K562 (cell line): Measurements from ENCODE around the gene SS18L1. TPM values are rescaled to one million over a fixed set of nuclear protein-coding genes. Genes with fewer than 3 reads are reported as not detected.

Experiments
- ATAC-seq: fragments of 200-7000 bp; cut with Tn5 transposase; 3 replicates; pipeline ENCODE4 v1.9.1; 2020; ENCODE audit warnings: moderate library complexity
- BruUV-seq: library from RNA; stranded (reverse); fragments of 400-500 nt; replicated peaks from 2 replicates; lab custom pipeline; 2021; lab: Mats Ljungman, UMichigan
- CTCF ChIA-PET: fragments of 300-600 bp; formaldehyde crosslinking; extraction: SDS; loops from one replicate; lab custom pipeline; 2021; ENCODE audit warnings: low intra/inter-chr PET ratio; lab: Yijun Ruan, JAX
- POLR2A ChIA-PET: fragments of 300-600, 350-650 bp; sonication (Branson Sonifier 250); formaldehyde crosslinking; extraction: SDS; loops from one replicate; lab custom pipeline; 2021; ENCODE audit warnings: antibody characterized with exemption, inconsistent platforms; lab: Yijun Ruan, JAX
- DNase-seq, 4 experiments: peaks; one replicate each; pipeline versions ENCODE4 v3.0.0 to v3.0.0-alpha.2; 2011 to 2018; ENCODE audit warnings: low spot score in 3 of 4, mixed read lengths in 3 of 4; ENCODE audit errors: extremely low read depth in 1 of 4
- FAIRE-seq: peaks from 2 replicates; lab custom pipeline; 2011; peaks lifted over from hg19 to GRCh38; lab: Jason Lieb, UNC
- H2AFZ ChIP-seq: 2 replicates; pipeline ENCODE4 v1.6.0; 2011; ENCODE audit warnings: low read depth, low read length, control low read depth, inconsistent platforms
- H3K27ac ChIP-seq: fragments of 200-600 bp; 3 replicates; pipeline ENCODE4 v1.8.0; 2011; ENCODE audit warnings: low read depth, mild to moderate bottlenecking, control low read depth, inconsistent platforms, low read length, moderate library complexity, mixed read lengths; ENCODE audit errors: extremely low read depth
- H3K27me3 ChIP-seq, 2 experiments: fragments of 300-600 bp in 1 of 2; 2 replicates in 1 of 2; 3 replicates in 1 of 2; pipeline versions ENCODE4 v1.6.0 to v1.8.0; 2011; ENCODE audit warnings: inconsistent platforms in 2 of 2, low read length in 2 of 2, mild to moderate bottlenecking in 1 of 2, mixed read lengths in 1 of 2, moderate library complexity in 1 of 2; ENCODE audit not compliant: control insufficient read depth in 2 of 2, insufficient read depth in 2 of 2
- H3K36me3 ChIP-seq: fragments of 300-600 bp; 3 replicates; pipeline ENCODE4 v1.8.0; 2011; ENCODE audit warnings: mild to moderate bottlenecking, low read length, inconsistent platforms; ENCODE audit not compliant: control insufficient read depth, insufficient read depth
- H3K4me1 ChIP-seq, 2 experiments: fragments of 200-600 bp in 1 of 2; replicated peaks in 1 of 2; 2 replicates in 1 of 2; 3 replicates in 1 of 2; pipeline versions ENCODE4 v1.5.1 to v1.8.0; 2011; ENCODE audit warnings: inconsistent platforms in 2 of 2, low read length in 2 of 2, mild to moderate bottlenecking in 1 of 2, mixed read lengths in 1 of 2, moderate library complexity in 1 of 2; ENCODE audit not compliant: control insufficient read depth in 2 of 2, insufficient read depth in 2 of 2
- H3K4me2 ChIP-seq: 2 replicates; pipeline ENCODE4 v1.6.1; 2011; ENCODE audit warnings: low read length, control low read depth, inconsistent platforms, mixed read lengths; ENCODE audit not compliant: insufficient read depth
- H3K4me3 ChIP-seq: fragments of 200-600 bp; sonication (generic), shearing (Covaris generic); 2 replicates; pipeline ENCODE4 v1.5.1; 2016; ENCODE audit warnings: control low read depth, inconsistent platforms
- H3K79me2 ChIP-seq: fragments of 200-600 bp; 3 replicates; pipeline ENCODE4 v1.8.0; 2011; ENCODE audit warnings: low read length, inconsistent platforms; ENCODE audit not compliant: control insufficient read depth, insufficient read depth
- H3K9ac ChIP-seq, 2 experiments: 2 replicates each; pipeline versions ENCODE4 v1.6.0 to v1.6.1; 2011; ENCODE audit warnings: low read depth in 2 of 2, low read length in 2 of 2, control low read depth in 1 of 2, inconsistent platforms in 1 of 2, mild to moderate bottlenecking in 1 of 2, mixed read lengths in 1 of 2; ENCODE audit not compliant: insufficient read depth in 1 of 2
- H3K9me1 ChIP-seq: one replicate; pipeline ENCODE4 v1.6.0; 2011; ENCODE audit warnings: inconsistent platforms, mild to moderate bottlenecking, low read length, moderate library complexity; ENCODE audit not compliant: control insufficient read depth, insufficient read depth
- H3K9me3 ChIP-seq: replicated peaks from 2 replicates; pipeline ENCODE4 v1.5.1; 2011; ENCODE audit warnings: low read depth, low read length, inconsistent platforms; ENCODE audit not compliant: control insufficient read depth, insufficient read depth
- H4K20me1 ChIP-seq: replicated peaks from 2 replicates; pipeline ENCODE4 v1.6.1; 2011; ENCODE audit warnings: low read length, inconsistent platforms, mixed read lengths; ENCODE audit not compliant: control insufficient read depth, insufficient read depth
- CBFB ChIP-seq: sonication (generic); formaldehyde crosslinking; IDR thresholded peaks from 2 replicates; pipeline ENCODE4 v1.4.0; 2020; ENCODE audit warnings: mild to moderate bottlenecking, missing genetic modification reagents
- CTCF ChIP-seq, 3 experiments: IDR thresholded peaks in 2 of 3; conservative IDR thresholded peaks in 1 of 3; 2 replicates each; pipeline ENCODE4 v1.5.1; 2011 to 2012; ENCODE audit warnings: low read length in 3 of 3, mild to moderate bottlenecking in 3 of 3, control low read depth in 2 of 3, improper control_type of control experiment in 1 of 3, inconsistent platforms in 1 of 3, low read depth in 1 of 3, mixed read lengths in 1 of 3, moderate library complexity in 1 of 3; ENCODE audit not compliant: insufficient read depth in 2 of 3
- NFATC3 ChIP-seq: fragments of 450-650 bp; IDR thresholded peaks from 2 replicates; pipeline ENCODE4 v1.6.1; 2017; ENCODE audit warnings: mild to moderate bottlenecking
- RBFOX2 ChIP-seq: fragments of 200-400 bp; formaldehyde crosslinking; IDR thresholded peaks from 2 replicates; pipeline ENCODE4 v1.6.1; 2017; ENCODE audit warnings: low read depth, mild to moderate bottlenecking, low read length, moderate library complexity
- TEAD1 ChIP-seq, 2 experiments: fragments of 450-650 bp in 1 of 2; sonication (generic) in 1 of 2; formaldehyde crosslinking; IDR thresholded peaks; 2 replicates each; pipeline versions ENCODE4 v1.4.0 to v1.8.0; 2020 to 2022; ENCODE audit warnings: mild to moderate bottlenecking in 2 of 2, missing genetic modification reagents in 1 of 2
- WGBS: fragments of 100-300 bp; shearing (Covaris generic); methylation state at CpG from one replicate; pipeline ENCODE4 v1.1.6; 2016; ENCODE audit warnings: low coverage, mixed read lengths; ENCODE audit not compliant: insufficient coverage; ENCODE audit errors: missing lambda C conversion rate; 5-methylcytosine and 5-hydroxymethylcytosine counted together
- in situ Hi-C: fragments of 300-500 bp; cut with MboI; formaldehyde crosslinking; loops from 4 replicates; pipeline ENCODE4 v1.15.0; 2018; ENCODE audit warnings: inconsistent platforms, mixed read lengths
- intact Hi-C: fragments of 100-400 bp; cut with micrococcal nuclease; formaldehyde crosslinking; loops from 2 replicates; pipeline ENCODE4 v1.14.2; 2022
- polyA plus RNA-seq, 8 experiments: library from polyadenylated mRNA; depleted of rRNA in 4 of 8; stranded (reverse) in 5 of 8; unstranded in 3 of 8; fragments of >200 nt; fragmentation: Nextera tagmentation in 2 of 8; fragmentation: Illumina TruSeq in 1 of 8; extraction: Ambion mirVana in 2 of 8; extraction: Trizol in 1 of 8; gene quantifications; 2 replicates each; pipeline versions ENCODE4 v1.2.1 to v1.2.3, GENCODE V29; 2011 to 2014; ENCODE audit warnings: inconsistent platforms in 1 of 8, missing spikeins in 1 of 8
- total RNA-seq, 7 experiments: library from RNA; depleted of rRNA in 6 of 7; stranded (reverse); fragments of >200 nt in 6 of 7; fragmentation: Illumina TruSeq in 2 of 7; extraction: Trizol in 2 of 7; gene quantifications; 2 replicates each; pipeline versions ENCODE4 v1.2.1 to v1.2.3, GENCODE V29; 2011 to 2021; ENCODE audit warnings: low replicate concordance in 1 of 7

Gene SS18L1
- total and polyA plus RNA-seq, 9 of the 15 experiments (the other 6 are each of a cell fraction or from before 2014, with no cell fraction given) = 2.7 to 28.3 (median 15.1) TPM

GRCh38 chr20:62214067-62214466, 70.5 kb downstream of the SS18L1 start:
- no peak overlapping the region for H2AFZ ChIP-seq
- under 1% methylated on average over 12 of the region's 12 CpGs for WGBS
- POLR2A ChIA-PET = no interaction called here
- no peaks in the 10 kb centered on the region for H3K36me3 ChIP-seq
- H3K4me3 ChIP-seq = no peak overlapping the region
- in situ Hi-C loops = no loop called here
- CTCF ChIA-PET = no interaction called here
- H3K9ac ChIP-seq = peak overlapping the region in 1 of 2 experiments; percentile 23; a peak in 1 of 4 replicates
- intact Hi-C loops = no loop called here
- DNase-seq = no peak
- ATAC-seq = no peak
- TF ChIP-seq CBFB = no peak
- no peak for TF ChIP-seq RBFOX2
- no peak; a peak in 1 of 6 replicates for TF ChIP-seq CTCF (IDR thresholded peaks at IDR 0.05 in 2 of 3, conservative IDR thresholded peaks at IDR 0.05 in 1 of 3; ENCODE audit: insufficient read depth in 2 of 3, low read depth in 1 of 3, low read length in 3 of 3)
- no peak for TF ChIP-seq TEAD1 (CRISPR knock-in tag; IDR thresholded peaks at IDR 0.05)
- no peak for TF ChIP-seq NFATC3
- no peaks in the 10 kb centered on the region for H3K79me2 ChIP-seq
- H4K20me1 ChIP-seq = peaks cover 35% of the 10 kb centered on the region
- H3K9me1 ChIP-seq = peaks cover 3% of the 10 kb centered on the region
- FAIRE-seq = no peak
- no TSS peak for BruUV-seq
- H3K9me3 ChIP-seq = no peaks in the 10 kb centered on the region
- H3K27ac ChIP-seq = no peak overlapping the region
- H3K4me1 ChIP-seq = peaks cover 0 to 53% of the 10 kb centered on the region in 2 experiments; a peak in 2 of 5 replicates
- H3K4me2 ChIP-seq = no peak overlapping the region
- peaks cover 40 to 74% of the 10 kb centered on the region in 2 experiments; a peak in 4 of 5 replicates for H3K27me3 ChIP-seq
